Measurements from ENCODE around the gene MMP25. TPM values are rescaled to one million over a fixed set of nuclear protein-coding genes. Genes with fewer than 3 reads are reported as not detected.

Gene MMP25
- total and polyA plus RNA-seq, 2 donors (not counting 1 experiment from before 2014, with no cell fraction given): 0.12 to 0.22 TPM

DNA sequence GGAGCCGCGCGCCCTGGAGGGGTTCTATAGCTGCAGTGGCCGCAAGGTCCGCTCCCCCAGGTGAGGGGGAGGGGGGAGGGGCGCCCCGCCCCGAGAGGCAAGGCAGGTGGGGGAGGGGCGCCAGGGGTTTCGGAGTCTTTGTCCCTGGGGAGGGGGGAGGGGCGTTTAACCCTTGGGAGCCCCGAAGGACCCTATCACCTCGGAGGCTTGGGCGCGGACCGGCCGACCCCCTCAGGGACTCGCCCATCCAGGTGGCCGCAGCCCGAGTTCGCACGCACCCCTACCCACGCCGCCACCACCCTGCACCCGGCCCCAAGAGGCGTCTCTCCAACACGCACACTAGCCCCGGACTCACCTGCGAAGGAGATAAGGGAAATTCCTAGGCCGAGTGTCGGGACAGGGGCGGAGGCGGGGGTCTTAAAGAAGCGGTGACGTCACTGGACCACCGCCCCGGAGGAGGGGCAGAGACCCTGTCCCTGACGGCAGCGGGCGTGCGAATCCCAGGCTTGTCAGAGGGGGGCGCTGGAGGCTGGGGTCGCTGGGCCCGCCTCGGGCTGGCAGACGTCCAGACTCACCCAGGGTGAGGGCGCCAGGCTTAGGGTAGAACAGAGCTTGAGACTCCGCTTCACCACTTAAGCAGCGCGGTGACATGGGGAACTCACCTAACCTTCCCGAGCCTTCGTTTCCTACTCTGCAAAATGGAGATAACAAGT, 28.4 kb upstream of the MMP25 start, which contains the start of gene CLDN6:
Gene CLDN6, minus strand, starts transcription at position 390 of the 713 bp plus-strand sequence. CDS start 2,162 bp downstream, outside the sequence.
- H3K27me3 ChIP-seq (replicated peaks in 1 of 4; ENCODE audit: control extremely low read depth in 1 of 4, control insufficient read depth in 3 of 4, insufficient read depth in 4 of 4, low read length in 3 of 4): peaks cover 0 to 19% (median 8%) of the 10 kb centered on the region in 4 experiments
- peak within 1 kb of the TSS; percentile 19 for H3K4me2 ChIP-seq (replicated peaks; ENCODE audit: low read depth, low read length, poor library complexity, severe bottlenecking)
- CTCF ChIA-PET: interaction anchor here (1.0 kb wide), 1 partner anchor 14 kb away, joined by 4 read pairs; no protein-coding TSS in a partner anchor
- ATAC-seq (ENCODE audit: low read depth) (no peak), DNase-seq (no peak)
- POLR2A ChIA-PET: no interaction called here
- peak within 1 kb of the TSS; percentile 41 for H3K27ac Mint-ChIP-seq
- no peaks in the 10 kb centered on the region for H3K9me3 Mint-ChIP-seq (ENCODE audit: insufficient read depth)
- H3K79me2 ChIP-seq (ENCODE audit: control insufficient read depth, insufficient read depth, low read length): no peaks in the 10 kb centered on the region
- no peak within 1 kb of the TSS for H2AFZ ChIP-seq (ENCODE audit: insufficient read depth, low read depth, low read length, poor library complexity, severe bottlenecking)
- intact Hi-C loops (cut with micrococcal nuclease): no loop called here
- no peak within 1 kb of the TSS for H3K4me3 Mint-ChIP-seq
- no peaks in the 10 kb centered on the region for H4K20me1 ChIP-seq (ENCODE audit: control insufficient read depth, insufficient read depth, low read length, poor library complexity, severe bottlenecking)
- 15% methylated on average over 35 of the region's 52 CpGs for WGBS (ENCODE audit: insufficient coverage)
- no peak within 1 kb of the TSS for H3K27ac ChIP-seq (ENCODE audit: low read length in 2 of 2)
- H3K4me3 ChIP-seq (ENCODE audit: control extremely low read depth in 1 of 5, extremely low read depth in 1 of 5, insufficient read depth in 1 of 5, low read depth in 2 of 5, low read length in 4 of 5): no peak within 1 kb of the TSS
- no peak for TF ChIP-seq EZH2 (IDR thresholded peaks at IDR 0.05; ENCODE audit: borderline replicate concordance, insufficient read depth, low read depth, low read length, poor library complexity, severe bottlenecking)
- H3K9me3 ChIP-seq (ENCODE audit: control extremely low read depth in 1 of 3, control insufficient read depth in 2 of 3, insufficient read depth in 1 of 3, low read length in 2 of 3): peaks cover 0 to 4% (median 0%) of the 10 kb centered on the region in 3 donors
- peaks cover 31% of the 10 kb centered on the region for H3K4me1 Mint-ChIP-seq
- peaks cover 27 to 41% of the 10 kb centered on the region in 2 donors for H3K4me1 ChIP-seq (ENCODE audit: control insufficient read depth in 2 of 2, insufficient read depth in 2 of 2, low read length in 2 of 2)
- no peak within 1 kb of the TSS for H3K9ac ChIP-seq (ENCODE audit: low read length)
- no peaks in the 10 kb centered on the region for H3K36me3 ChIP-seq (replicated peaks in 1 of 2; ENCODE audit: control extremely low read depth in 1 of 2, control insufficient read depth in 1 of 2, extremely low read depth in 1 of 2, insufficient read depth in 2 of 2, low read length in 1 of 2)
- H3K27me3 Mint-ChIP-seq: peaks cover 22% of the 10 kb centered on the region

DNA sequence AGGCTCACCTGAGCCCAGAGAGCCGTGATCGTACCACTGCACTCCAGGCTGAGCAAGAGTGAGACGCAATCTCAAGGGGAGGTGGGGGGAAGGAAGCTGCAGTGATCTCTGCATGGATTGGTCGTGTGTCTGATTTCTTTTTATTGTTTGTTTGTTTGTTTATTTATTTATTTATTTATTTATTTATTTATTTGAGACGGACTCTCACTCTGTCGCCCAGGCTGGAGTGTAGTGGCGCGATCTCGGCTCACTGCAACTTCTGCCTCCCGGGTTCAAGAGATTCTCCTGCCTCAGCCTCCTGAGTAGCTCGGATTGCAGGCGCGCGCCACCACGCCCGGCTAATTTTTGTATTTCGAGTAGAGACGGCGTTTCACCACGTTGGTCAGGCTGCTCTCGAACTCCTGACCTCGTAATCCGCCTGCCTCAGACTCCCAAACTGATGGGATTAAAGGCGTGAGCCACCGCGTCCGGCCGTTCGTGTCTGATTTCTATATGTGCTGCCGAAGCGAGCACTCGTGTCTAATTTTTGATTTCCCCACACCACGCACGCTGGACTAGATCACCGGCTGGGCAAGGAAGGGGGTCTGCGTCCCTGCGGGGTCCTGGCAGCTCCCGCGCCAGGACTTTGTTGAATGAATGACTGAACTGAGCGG, 26.6 kb upstream of the MMP25 start:
- DNase-seq (no peak), ATAC-seq (ENCODE audit: low read depth) (no peak)
- Histone ChIP-seq H3K36me3 (replicated peaks in 1 of 2; ENCODE audit: control extremely low read depth in 1 of 2, control insufficient read depth in 1 of 2, extremely low read depth in 1 of 2, insufficient read depth in 2 of 2, low read length in 1 of 2) (no peaks in the 10 kb centered on the region), H3K27ac (ENCODE audit: low read length in 2 of 2) (no peak overlapping the region), H4K20me1 (ENCODE audit: control insufficient read depth, insufficient read depth, low read length, poor library complexity, severe bottlenecking) (no peaks in the 10 kb centered on the region), H3K4me3 (ENCODE audit: control extremely low read depth in 1 of 5, extremely low read depth in 1 of 5, insufficient read depth in 1 of 5, low read depth in 2 of 5, low read length in 4 of 5) (peak overlapping the region in 4 of 5 experiments; percentile 36 to 68 (median 59)), H3K4me2 (replicated peaks; ENCODE audit: low read depth, low read length, poor library complexity, severe bottlenecking) (peak overlapping the region; percentile 82), H3K27me3 (replicated peaks in 1 of 4; ENCODE audit: control extremely low read depth in 1 of 4, control insufficient read depth in 3 of 4, insufficient read depth in 4 of 4, low read length in 3 of 4) (peaks cover 0 to 19% (median 8%) of the 10 kb centered on the region in 4 experiments), H3K79me2 (ENCODE audit: control insufficient read depth, insufficient read depth, low read length) (no peaks in the 10 kb centered on the region), H3K9ac (ENCODE audit: low read length) (peak overlapping the region; percentile 70), H3K4me1 (ENCODE audit: control insufficient read depth in 2 of 2, insufficient read depth in 2 of 2, low read length in 2 of 2) (peaks cover 37 to 54% of the 10 kb centered on the region in 2 donors), H3K9me3 (ENCODE audit: control extremely low read depth in 1 of 3, control insufficient read depth in 2 of 3, insufficient read depth in 1 of 3, low read length in 2 of 3) (peaks cover 0 to 4% (median 0%) of the 10 kb centered on the region in 3 donors), H2AFZ (ENCODE audit: insufficient read depth, low read depth, low read length, poor library complexity, severe bottlenecking) (peak overlapping the region; percentile 58)
- no peaks in the 10 kb centered on the region for H3K9me3 Mint-ChIP-seq (ENCODE audit: insufficient read depth)
- TF ChIP-seq, protein P1, sequence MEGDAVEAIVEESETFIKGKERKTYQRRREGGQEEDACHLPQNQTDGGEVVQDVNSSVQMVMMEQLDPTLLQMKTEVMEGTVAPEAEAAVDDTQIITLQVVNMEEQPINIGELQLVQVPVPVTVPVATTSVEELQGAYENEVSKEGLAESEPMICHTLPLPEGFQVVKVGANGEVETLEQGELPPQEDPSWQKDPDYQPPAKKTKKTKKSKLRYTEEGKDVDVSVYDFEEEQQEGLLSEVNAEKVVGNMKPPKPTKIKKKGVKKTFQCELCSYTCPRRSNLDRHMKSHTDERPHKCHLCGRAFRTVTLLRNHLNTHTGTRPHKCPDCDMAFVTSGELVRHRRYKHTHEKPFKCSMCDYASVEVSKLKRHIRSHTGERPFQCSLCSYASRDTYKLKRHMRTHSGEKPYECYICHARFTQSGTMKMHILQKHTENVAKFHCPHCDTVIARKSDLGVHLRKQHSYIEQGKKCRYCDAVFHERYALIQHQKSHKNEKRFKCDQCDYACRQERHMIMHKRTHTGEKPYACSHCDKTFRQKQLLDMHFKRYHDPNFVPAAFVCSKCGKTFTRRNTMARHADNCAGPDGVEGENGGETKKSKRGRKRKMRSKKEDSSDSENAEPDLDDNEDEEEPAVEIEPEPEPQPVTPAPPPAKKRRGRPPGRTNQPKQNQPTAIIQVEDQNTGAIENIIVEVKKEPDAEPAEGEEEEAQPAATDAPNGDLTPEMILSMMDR (IDR thresholded peaks at IDR 0.05): no peak
- no peak for TF ChIP-seq EZH2 (IDR thresholded peaks at IDR 0.05; ENCODE audit: borderline replicate concordance, insufficient read depth, low read depth, low read length, poor library complexity, severe bottlenecking)
- H3K27me3 Mint-ChIP-seq: peaks cover 13% of the 10 kb centered on the region
- CTCF ChIA-PET: interaction anchor here (1.5 to 6.9 kb wide), 5 partner anchors 9 to 110 kb away, joined by 5 to 61 read pairs (median 18); no protein-coding TSS in a partner anchor
- H3K27ac Mint-ChIP-seq: peak overlapping the region; percentile 80
- 30% methylated on average over 34 of the region's 40 CpGs for WGBS (ENCODE audit: insufficient coverage)
- peak overlapping the region; percentile 90 for H3K4me3 Mint-ChIP-seq
- intact Hi-C loops (cut with micrococcal nuclease): loop anchor here (1.0 to 10.0 kb wide), 8 partner anchors 9 to 1715 kb away; partner anchors contain the start of genes PAQR4, SRRM2, UBE2I and ZNF174
- POLR2A ChIA-PET: interaction anchor here (1.1 kb wide), 1 partner anchor 16 kb away, joined by 5 read pairs; no protein-coding TSS in a partner anchor
- peaks cover 44% of the 10 kb centered on the region for H3K4me1 Mint-ChIP-seq
